Hepatocyte (in vitro differentiated cells): ENCODE data around the gene XBP1. TPM values are rescaled to one million over a fixed set of nuclear protein-coding genes. Genes with fewer than 3 reads are reported as not detected.
"Not testable (repeated sequence)": the region's sequence is repeated elsewhere in the genome, so short reads cannot be mapped to it uniquely, and the experiment has no call there.

Experiments
- DNase-seq: peaks from one replicate; pipeline ENCODE4 v3.0.0-alpha.2; 2016; ENCODE audit warnings: low spot score
- H2AFZ ChIP-seq: fragments of 200-600 bp; sonication (generic); 2 replicates; pipeline ENCODE4 v1.6.0; 2016; ENCODE audit warnings: antibody characterized with exemption, mild to moderate bottlenecking
- H3K27ac ChIP-seq: fragments of 200-600 bp; sonication (generic); 2 replicates; pipeline ENCODE4 v1.5.1; 2016; ENCODE audit warnings: mild to moderate bottlenecking
- H3K27me3 ChIP-seq: fragments of 200-600 bp; sonication (generic); 2 replicates; pipeline ENCODE4 v1.6.1; 2016
- H3K36me3 ChIP-seq: fragments of 200-600 bp; sonication (generic); replicated peaks from 2 replicates; pipeline ENCODE4 v1.5.1; 2016; ENCODE audit warnings: low read depth; ENCODE audit not compliant: insufficient read depth
- H3K4me1 ChIP-seq: fragments of 200-600 bp; sonication (generic); 2 replicates; pipeline ENCODE4 v1.5.1; 2016; ENCODE audit warnings: mild to moderate bottlenecking, moderate library complexity; ENCODE audit not compliant: insufficient read depth
- H3K4me2 ChIP-seq: fragments of 200-600 bp; sonication (generic); 2 replicates; pipeline ENCODE4 v1.6.0; 2016
- H3K4me3 ChIP-seq: fragments of 200-600 bp; sonication (generic); 2 replicates; pipeline ENCODE4 v1.5.1; 2016; ENCODE audit warnings: mild to moderate bottlenecking
- H3K79me2 ChIP-seq: fragments of 200-600 bp; sonication (generic); 2 replicates; pipeline ENCODE4 v1.6.0; 2017; ENCODE audit warnings: mild to moderate bottlenecking
- H3K9me2 ChIP-seq: fragments of 200-600 bp; sonication (generic); replicated peaks from 2 replicates; pipeline ENCODE4 v1.6.0; 2017; ENCODE audit warnings: mild to moderate bottlenecking; ENCODE audit not compliant: insufficient read depth
- H3K9me3 ChIP-seq: fragments of 200-600 bp; sonication (generic); 2 replicates; pipeline ENCODE4 v1.5.1; 2016; ENCODE audit warnings: low read depth, mild to moderate bottlenecking
- H4K20me1 ChIP-seq: fragments of 200-600 bp; sonication (generic); 2 replicates; pipeline ENCODE4 v1.6.0; 2016; ENCODE audit warnings: mild to moderate bottlenecking; ENCODE audit not compliant: insufficient read depth, poor library complexity, severe bottlenecking
- EZH2 ChIP-seq: fragments of 200-600 bp; sonication (generic); IDR thresholded peaks from 2 replicates; pipeline ENCODE4 v1.6.1; 2016; ENCODE audit warnings: antibody characterized with exemption, mild to moderate bottlenecking, borderline replicate concordance
- EZH2phosphoT487 ChIP-seq: fragments of 200-600 bp; sonication (generic); IDR thresholded peaks from one replicate; pipeline ENCODE4 v1.6.1; 2018; ENCODE audit warnings: antibody characterized with exemption, mild to moderate bottlenecking, low read depth, moderate library complexity; ENCODE audit not compliant: unreplicated experiment, severe bottlenecking
- WGBS: methylation state at CpG from one replicate; pipeline ENCODE4 v1.1.6; 2016; ENCODE audit warnings: low lambda C conversion rate; ENCODE audit errors: missing lambda C conversion rate; 5-methylcytosine and 5-hydroxymethylcytosine counted together
- polyA plus RNA-seq: library from polyadenylated mRNA; unstranded; fragments of >200 nt; fragmentation: Nextera tagmentation; extraction: Ambion mirVana; gene quantifications from 2 replicates; pipeline ENCODE4 v1.2.1, GENCODE V29; 2016
- total RNA-seq: library from RNA; depleted of rRNA; stranded (reverse); fragments of >200 nt; gene quantifications from 2 replicates; pipeline ENCODE4 v1.2.3, GENCODE V29; 2014
- TF ChIP-seq, protein P1 (sequence below): fragments of 200-600 bp; sonication (generic); IDR thresholded peaks from 2 replicates; pipeline ENCODE4 v1.5.1; 2016; ENCODE audit warnings: antibody characterized with exemption, mild to moderate bottlenecking; ENCODE audit not compliant: poor library complexity

The XBP1 gene
- total and polyA plus RNA-seq, 2 experiments from 2014 or later: 351 to 376 TPM

DNA sequence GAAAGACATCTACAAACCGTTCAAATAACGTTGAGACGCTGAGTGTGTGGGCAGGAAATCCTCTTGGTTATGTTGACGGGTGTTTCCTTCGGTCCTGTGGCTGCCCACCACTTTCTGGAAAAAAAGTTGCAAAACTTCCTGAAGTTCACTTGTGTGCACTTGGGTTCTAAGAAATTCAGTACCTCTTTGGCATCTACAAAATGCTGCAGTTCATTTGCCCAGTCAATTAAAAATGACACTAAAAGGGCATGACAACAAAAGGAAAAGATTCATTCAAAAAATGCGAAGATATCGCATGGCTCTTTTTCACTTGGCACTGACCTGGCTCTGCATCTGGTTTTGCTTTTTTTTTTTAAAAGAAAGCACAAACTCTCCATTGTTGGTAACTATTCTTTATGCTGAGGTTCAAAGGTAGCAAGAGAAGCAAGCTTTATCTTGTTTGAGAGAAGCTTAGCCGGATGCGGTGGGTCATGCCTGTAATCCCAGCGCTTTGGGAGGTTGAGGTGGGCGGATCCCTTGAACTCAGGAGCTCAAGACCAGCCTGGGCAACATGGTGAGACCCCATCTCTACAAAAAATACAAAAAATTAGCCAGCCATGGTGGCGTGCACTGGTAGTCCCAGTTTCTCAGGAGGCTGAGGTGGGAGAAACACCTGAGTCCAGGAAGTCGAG is 10.6 kb upstream of the XBP1 start:
- H3K79me2 ChIP-seq: peaks cover 3% of the 10 kb centered on the region
- DNase-seq: no peak
- H3K4me1 ChIP-seq: peaks cover 27% of the 10 kb centered on the region
- H3K4me2 ChIP-seq: peak overlapping the region; percentile 45
- no peaks in the 10 kb centered on the region for H3K36me3 ChIP-seq
- 65% methylated on average over 13 of the region's 13 CpGs for WGBS
- TF ChIP-seq EZH2: no peak
- TF ChIP-seq, protein P1, sequence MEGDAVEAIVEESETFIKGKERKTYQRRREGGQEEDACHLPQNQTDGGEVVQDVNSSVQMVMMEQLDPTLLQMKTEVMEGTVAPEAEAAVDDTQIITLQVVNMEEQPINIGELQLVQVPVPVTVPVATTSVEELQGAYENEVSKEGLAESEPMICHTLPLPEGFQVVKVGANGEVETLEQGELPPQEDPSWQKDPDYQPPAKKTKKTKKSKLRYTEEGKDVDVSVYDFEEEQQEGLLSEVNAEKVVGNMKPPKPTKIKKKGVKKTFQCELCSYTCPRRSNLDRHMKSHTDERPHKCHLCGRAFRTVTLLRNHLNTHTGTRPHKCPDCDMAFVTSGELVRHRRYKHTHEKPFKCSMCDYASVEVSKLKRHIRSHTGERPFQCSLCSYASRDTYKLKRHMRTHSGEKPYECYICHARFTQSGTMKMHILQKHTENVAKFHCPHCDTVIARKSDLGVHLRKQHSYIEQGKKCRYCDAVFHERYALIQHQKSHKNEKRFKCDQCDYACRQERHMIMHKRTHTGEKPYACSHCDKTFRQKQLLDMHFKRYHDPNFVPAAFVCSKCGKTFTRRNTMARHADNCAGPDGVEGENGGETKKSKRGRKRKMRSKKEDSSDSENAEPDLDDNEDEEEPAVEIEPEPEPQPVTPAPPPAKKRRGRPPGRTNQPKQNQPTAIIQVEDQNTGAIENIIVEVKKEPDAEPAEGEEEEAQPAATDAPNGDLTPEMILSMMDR: no peak
- TF ChIP-seq EZH2phosphoT487: no peak
- H3K4me3 ChIP-seq: no peak overlapping the region
- H3K9me2 ChIP-seq: no peaks in the 10 kb centered on the region
- H3K27me3 ChIP-seq: no peaks in the 10 kb centered on the region
- H3K9me3 ChIP-seq: no peaks in the 10 kb centered on the region
- H2AFZ ChIP-seq: no peak overlapping the region
- peak overlapping the region; percentile 10 for H3K27ac ChIP-seq
- H4K20me1 ChIP-seq: no peaks in the 10 kb centered on the region

GRCh38 chr22:28808716-28809355 is 8.5 kb upstream of the XBP1 start:
- Histone ChIP-seq H3K4me1 (peaks cover 17% of the 10 kb centered on the region), H3K36me3 (no peaks in the 10 kb centered on the region), H3K27ac (peak overlapping the region; percentile 84), H3K27me3 (no peaks in the 10 kb centered on the region), H3K9me2 (no peaks in the 10 kb centered on the region), H3K4me2 (no peak overlapping the region), H3K79me2 (peaks cover 3% of the 10 kb centered on the region), H3K9me3 (no peaks in the 10 kb centered on the region), H3K4me3 (no peak overlapping the region), H4K20me1 (no peaks in the 10 kb centered on the region), H2AFZ (no peak overlapping the region)
- DNase-seq: no peak
- no peak for TF ChIP-seq EZH2
- TF ChIP-seq, protein P1: no peak
- no peak for TF ChIP-seq EZH2phosphoT487

- peaks cover 12% of the 10 kb centered on the region for H3K4me1 ChIP-seq
- H3K27me3 ChIP-seq, H3K4me3 ChIP-seq, H3K4me2 ChIP-seq, H3K36me3 ChIP-seq, DNase-seq, H3K9me3 ChIP-seq, H4K20me1 ChIP-seq, H3K9me2 ChIP-seq, H3K27ac ChIP-seq, H2AFZ ChIP-seq: not testable (repeated sequence)
- H3K79me2 ChIP-seq: peaks cover 20% of the 10 kb centered on the region
- WGBS: 95% methylated on average over 5 of the region's 5 CpGs
Observed at GRCh38 chr22:28805426-28805825, 5.1 kb upstream of the XBP1 start.

- H2AFZ ChIP-seq: no peak overlapping the region
- H3K36me3 ChIP-seq: no peaks in the 10 kb centered on the region
- no peak for DNase-seq
- H4K20me1 ChIP-seq: peaks cover 13% of the 10 kb centered on the region
- H3K27ac ChIP-seq: peak overlapping the region; percentile 100
- peak overlapping the region; percentile 78 for H3K4me2 ChIP-seq
- H3K4me3 ChIP-seq: no peak overlapping the region
- TF ChIP-seq, protein P1: peak; percentile 23
- TF ChIP-seq EZH2: no peak
- no peaks in the 10 kb centered on the region for H3K9me3 ChIP-seq
- H3K27me3 ChIP-seq: no peaks in the 10 kb centered on the region
- H3K79me2 ChIP-seq: peaks cover 46% of the 10 kb centered on the region
- H3K9me2 ChIP-seq: no peaks in the 10 kb centered on the region
- peaks cover 12% of the 10 kb centered on the region for H3K4me1 ChIP-seq
- WGBS: 87% methylated on average over 7 of the region's 7 CpGs
Observed at GRCh38 chr22:28802595-28803123, 2.3 kb upstream of the XBP1 start.
